Fibroblast of peridontal ligament (primary cell): ENCODE data around the gene MRPS24.
A peak's percentile ranks its signal among the peaks of the same experiment; 100 is the strongest.
"Not testable (repeated sequence)": the region's sequence is repeated elsewhere in the genome, so short reads cannot be mapped to it uniquely, and the experiment has no call there.

ENCODE experiments used
- DNase-seq: peaks from one replicate; pipeline ENCODE4 v3.0.0-alpha.2; 2010; ENCODE audit errors: extremely low read depth

The MRPS24 gene

DNA sequence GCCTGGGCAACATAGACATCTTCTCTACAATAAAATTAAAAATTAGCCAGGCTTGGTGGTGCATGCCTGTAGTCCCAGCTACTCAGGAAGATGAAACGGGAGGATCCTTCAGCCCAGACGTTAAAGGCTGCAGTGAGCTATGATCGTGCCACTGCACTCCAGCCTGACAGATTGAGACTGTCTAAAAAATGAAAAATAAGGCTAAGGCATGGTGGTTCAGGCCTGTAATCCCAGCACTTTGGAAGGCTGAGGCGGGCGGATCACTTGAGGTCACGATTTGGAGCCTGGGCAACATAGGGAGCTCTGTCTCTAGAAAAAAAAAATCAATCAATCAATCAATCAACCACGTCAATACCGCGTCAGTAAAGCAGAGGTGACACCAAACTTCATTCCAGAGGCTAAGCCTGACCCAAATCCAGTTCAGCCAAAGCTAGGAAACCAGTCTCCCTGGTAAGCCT, 31.1 kb downstream of the MRPS24 start:
- no peak for DNase-seq

DNA sequence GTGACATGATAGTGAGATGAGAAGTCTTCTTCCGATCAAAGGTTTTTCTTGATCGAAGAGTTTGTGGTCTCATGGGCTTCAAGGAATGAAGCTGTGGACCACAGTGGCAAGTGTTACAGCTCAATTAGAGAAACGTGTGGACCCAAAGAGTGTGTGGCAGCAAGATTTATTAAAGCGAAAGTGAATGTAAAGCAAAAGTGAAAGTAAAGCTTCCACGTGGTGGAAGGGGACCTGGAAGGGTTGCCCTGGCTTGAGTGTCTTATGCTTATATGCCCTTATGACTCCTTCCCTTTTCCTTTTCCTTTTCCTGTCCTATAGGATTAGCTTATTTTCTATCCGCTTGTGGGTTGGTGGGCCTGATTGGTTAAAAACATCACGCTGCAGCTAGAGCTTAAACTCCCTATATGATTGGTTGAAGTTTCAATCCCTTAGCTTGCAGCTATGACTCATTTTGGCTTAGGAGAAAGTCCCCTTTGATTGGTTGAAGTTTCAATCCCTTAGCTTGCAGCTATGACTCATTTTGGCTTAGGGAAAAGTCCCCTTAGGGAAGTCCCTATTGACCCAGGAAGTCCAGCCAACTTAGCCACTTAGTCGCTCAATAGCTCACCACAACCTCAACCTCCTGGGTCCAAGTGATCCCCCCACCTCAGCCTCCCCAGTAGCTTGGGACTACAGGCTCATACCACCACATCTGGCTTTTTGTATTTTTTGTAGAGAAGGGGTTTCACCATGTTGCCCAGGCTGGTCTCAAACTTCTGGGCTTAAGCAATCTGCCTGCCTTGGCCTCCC, 34.7 kb downstream of the MRPS24 start:
- peak; percentile 27 for DNase-seq

- DNase-seq: not testable (repeated sequence)
Measured at GRCh38 chr7:43830917-43831316, 38.4 kb downstream of the MRPS24 start.

DNA sequence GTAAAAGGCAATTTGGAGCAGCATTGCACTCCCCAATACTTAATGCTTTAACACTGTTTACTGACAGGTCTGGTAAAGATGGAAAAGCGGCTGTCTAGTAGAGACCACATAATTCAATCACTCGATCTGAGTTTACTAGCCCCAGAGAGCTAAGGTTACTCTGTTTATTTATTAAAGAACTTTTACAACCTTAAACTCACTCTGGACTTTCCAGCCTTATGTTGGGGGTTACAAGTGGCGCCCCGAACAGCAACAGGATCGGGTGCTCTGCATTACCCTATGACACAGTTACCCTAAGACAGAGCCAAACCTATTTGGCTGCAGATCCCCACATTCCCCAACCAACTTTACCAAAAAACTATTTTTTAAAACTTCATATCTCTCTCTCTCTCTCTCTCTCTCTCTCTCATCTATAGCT, 43.9 kb downstream of the MRPS24 start:
- DNase-seq: no peak

GRCh38 chr7:43824963-43825362, 44.4 kb downstream of the MRPS24 start:
- DNase-seq: peak; percentile 28

- DNase-seq: not testable (repeated sequence)
Measured at GRCh38 chr7:43824513-43824912, 44.8 kb downstream of the MRPS24 start.

GRCh38 chr7:43823941-43824340, 45.4 kb downstream of the MRPS24 start:
- no peak for DNase-seq

- DNase-seq: not testable (repeated sequence)
Measured at GRCh38 chr7:43823425-43823824, 45.9 kb downstream of the MRPS24 start.
